A549 treated with ZK216348 at 1 μM for 4 hours (cell line): Measurements from ENCODE around the gene BEND2. TPM values are rescaled to one million over a fixed set of nuclear protein-coding genes. Genes with fewer than 3 reads are reported as not detected.

Experiments
- total RNA-seq: library from RNA; stranded (reverse); fragments of 200-300 nt; extraction: Qiagen RNA extraction; gene quantifications from 5 replicates; pipeline ENCODE4 v1.2.3, GENCODE V29; 2022; ENCODE audit warnings: low read depth

BEND2 gene
- total RNA-seq: not detected in 5 replicates

DNA sequence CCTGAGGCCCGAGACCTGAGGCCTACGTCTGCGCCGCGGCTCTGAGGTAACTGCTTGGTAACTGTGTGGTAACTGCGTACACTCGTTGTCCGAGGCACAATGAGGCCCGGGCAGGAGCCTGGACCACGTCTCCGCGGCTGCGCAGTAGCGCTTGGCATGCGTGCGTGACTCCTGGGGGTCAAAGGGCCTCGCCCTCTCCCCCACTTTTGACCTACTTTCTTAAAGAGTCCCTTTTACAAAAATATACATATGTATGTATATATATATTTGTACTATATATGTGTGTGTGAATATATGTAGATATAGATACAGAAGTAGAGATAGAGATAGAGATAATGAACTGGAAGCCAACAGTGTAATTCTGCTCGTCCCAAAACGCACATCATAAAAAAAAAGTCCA is at the start of gene BEND2:
Gene BEND2, minus strand, starts transcription at position 101 of the 400 bp plus-strand sequence. CDS start 136 bp downstream, outside the sequence.

Other genes with a start within 250 kb of the BEND2 start
- 6.8 to 8.9 TPM (median 7.3 TPM) in 5 replicates for gene SCML2, start 133.8 kb upstream of the BEND2 start, total RNA-seq
- 3.1 to 6.9 TPM (median 5.1 TPM) in 5 replicates for gene CDKL5, start 204.7 kb upstream of the BEND2 start, total RNA-seq